ENCODE measurements around the gene CAPN15. TPM values are rescaled to one million over a fixed set of nuclear protein-coding genes. Genes with fewer than 3 reads are reported as not detected.
A peak's percentile ranks its signal among the peaks of the same experiment; 100 is the strongest.
"Not testable (repeated sequence)": the region's sequence is repeated elsewhere in the genome, so short reads cannot be mapped to it uniquely, and the experiment has no call there.

CAPN15 gene
- polyA plus RNA-seq, 3 donors = 3.4 to 42.6 (median 3.9) TPM

DNA sequence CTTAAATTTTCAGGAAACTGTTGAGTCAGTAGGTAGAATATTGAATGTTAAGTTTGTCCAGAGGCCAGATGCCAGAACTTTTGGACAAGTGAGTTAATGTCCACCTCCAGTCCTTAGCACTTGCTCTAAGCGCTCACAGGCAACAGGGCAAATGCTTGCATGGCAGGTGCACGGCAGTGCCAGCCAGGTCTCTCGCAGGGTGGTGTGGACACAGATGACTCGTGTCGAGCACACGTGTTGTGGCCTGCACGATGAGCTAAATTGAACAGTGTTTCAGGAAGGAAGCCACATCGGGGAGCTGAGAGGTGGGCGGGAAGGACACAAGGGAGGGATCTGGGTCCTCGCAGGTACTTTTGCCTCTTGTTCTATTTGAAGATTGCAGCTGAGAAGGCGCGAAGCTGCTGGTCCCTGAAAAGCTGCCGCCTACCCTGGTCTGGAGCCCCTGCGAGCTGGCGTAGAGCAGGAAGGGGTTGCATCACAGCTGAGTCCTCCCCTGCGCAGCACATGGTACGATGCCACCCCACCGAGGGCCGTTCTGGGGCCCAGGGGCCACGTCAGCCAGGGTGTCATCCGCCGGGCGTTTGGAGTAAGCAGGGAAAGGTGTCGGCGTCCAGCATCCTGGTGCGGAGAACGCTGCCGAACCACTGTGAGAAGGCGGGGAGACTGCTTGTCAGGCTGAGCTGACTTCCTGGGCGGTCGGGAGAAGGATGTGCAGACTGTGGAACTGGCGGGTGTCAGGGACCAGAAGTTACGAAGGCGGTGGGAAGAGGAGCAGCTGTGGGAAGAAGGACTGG lies 68.6 kb downstream of the CAPN15 start:
- H3K9ac ChIP-seq (ENCODE audit: insufficient read depth, low read length, poor library complexity, severe bottlenecking) = no peak overlapping the region
- H3K4me1 Mint-ChIP-seq = peaks cover 56% of the 10 kb centered on the region
- H3K79me2 ChIP-seq (ENCODE audit: insufficient read depth, low read length) = peaks cover 92% of the 10 kb centered on the region
- H3K27me3 ChIP-seq (ENCODE audit: control insufficient read depth in 2 of 2, insufficient read depth in 2 of 2, low read length in 2 of 2) = no peaks in the 10 kb centered on the region
- TF ChIP-seq, protein P1, sequence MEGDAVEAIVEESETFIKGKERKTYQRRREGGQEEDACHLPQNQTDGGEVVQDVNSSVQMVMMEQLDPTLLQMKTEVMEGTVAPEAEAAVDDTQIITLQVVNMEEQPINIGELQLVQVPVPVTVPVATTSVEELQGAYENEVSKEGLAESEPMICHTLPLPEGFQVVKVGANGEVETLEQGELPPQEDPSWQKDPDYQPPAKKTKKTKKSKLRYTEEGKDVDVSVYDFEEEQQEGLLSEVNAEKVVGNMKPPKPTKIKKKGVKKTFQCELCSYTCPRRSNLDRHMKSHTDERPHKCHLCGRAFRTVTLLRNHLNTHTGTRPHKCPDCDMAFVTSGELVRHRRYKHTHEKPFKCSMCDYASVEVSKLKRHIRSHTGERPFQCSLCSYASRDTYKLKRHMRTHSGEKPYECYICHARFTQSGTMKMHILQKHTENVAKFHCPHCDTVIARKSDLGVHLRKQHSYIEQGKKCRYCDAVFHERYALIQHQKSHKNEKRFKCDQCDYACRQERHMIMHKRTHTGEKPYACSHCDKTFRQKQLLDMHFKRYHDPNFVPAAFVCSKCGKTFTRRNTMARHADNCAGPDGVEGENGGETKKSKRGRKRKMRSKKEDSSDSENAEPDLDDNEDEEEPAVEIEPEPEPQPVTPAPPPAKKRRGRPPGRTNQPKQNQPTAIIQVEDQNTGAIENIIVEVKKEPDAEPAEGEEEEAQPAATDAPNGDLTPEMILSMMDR (IDR thresholded peaks at IDR 0.05) = no peak
- H3K4me3 Mint-ChIP-seq = peak overlapping the region; percentile 28 to 59
- no peaks in the 10 kb centered on the region for H3K9me3 ChIP-seq (replicated peaks in 1 of 2; ENCODE audit: control insufficient read depth in 1 of 2, insufficient read depth in 1 of 2, low read length in 2 of 2)
- peaks cover 27 to 44% of the 10 kb centered on the region in 2 donors for H3K36me3 Mint-ChIP-seq
- peak overlapping the region in 5 of 7 donors; percentile 3 to 88 (median 69) for H3K27ac Mint-ChIP-seq
- peaks cover 10 to 28% of the 10 kb centered on the region in 2 donors for H3K36me3 ChIP-seq (replicated peaks in 1 of 2; ENCODE audit: control insufficient read depth in 1 of 2, insufficient read depth in 2 of 2, low read length in 2 of 2)
- peak overlapping the region; percentile 17 for H3K4me2 ChIP-seq (replicated peaks; ENCODE audit: extremely low read depth, low read length, poor library complexity, severe bottlenecking)
- H2AFZ ChIP-seq (ENCODE audit: insufficient read depth, low read depth, low read length, poor library complexity, severe bottlenecking) = no peak overlapping the region
- peak overlapping the region in 1 of 3 experiments; percentile 0 for H3K4me3 ChIP-seq (replicated peaks in 1 of 3; ENCODE audit: low read depth in 2 of 3, low read length in 3 of 3)
- H3K27ac ChIP-seq (ENCODE audit: low read depth in 1 of 2, low read length in 2 of 2) = peak overlapping the region; percentile 21 to 28
- peaks cover 0 to 2% (median 1%) of the 10 kb centered on the region in 3 donors for H3K27me3 Mint-ChIP-seq (ENCODE audit: low read depth in 3 of 3)
- peaks cover 0 to 2% (median 0%) of the 10 kb centered on the region in 7 donors for H3K9me3 Mint-ChIP-seq
- WGBS (ENCODE audit: insufficient coverage) = 45% methylated on average over 32 of the region's 34 CpGs
- peaks cover 53 to 58% of the 10 kb centered on the region in 2 donors for H3K4me1 ChIP-seq (ENCODE audit: control insufficient read depth in 1 of 2, insufficient read depth in 2 of 2, low read length in 2 of 2)
- DNase-seq = peak in 2 of 3 donors; percentile 9 to 34
- H4K20me1 ChIP-seq (ENCODE audit: insufficient read depth, low read length) = peaks cover 74% of the 10 kb centered on the region
- intact Hi-C loops (cut with micrococcal nuclease) = no loop called here

DNA sequence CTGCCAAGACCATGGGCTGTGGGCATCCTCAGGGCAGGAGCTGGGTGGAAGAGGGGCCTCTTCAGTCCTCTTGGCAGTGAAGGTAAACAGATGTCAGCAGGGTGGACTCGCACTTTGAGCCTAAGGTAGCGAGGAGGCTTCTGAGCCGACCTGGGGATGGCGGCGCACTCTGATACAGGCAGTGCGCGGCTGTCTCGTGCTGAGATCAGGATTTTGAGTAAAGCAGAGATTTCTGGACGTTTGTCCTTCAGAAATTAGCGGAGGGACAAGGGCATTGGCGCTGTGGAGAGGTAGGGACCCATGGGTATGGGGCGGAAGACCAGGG lies 69.2 kb downstream of the CAPN15 start:
- Histone ChIP-seq H3K4me3 (replicated peaks in 1 of 3; ENCODE audit: low read depth in 2 of 3, low read length in 3 of 3) (no peak overlapping the region), H3K4me2 (replicated peaks; ENCODE audit: extremely low read depth, low read length, poor library complexity, severe bottlenecking) (peak overlapping the region; percentile 17), H4K20me1 (ENCODE audit: insufficient read depth, low read length) (peaks cover 80% of the 10 kb centered on the region), H3K36me3 (replicated peaks in 1 of 2; ENCODE audit: control insufficient read depth in 1 of 2, insufficient read depth in 2 of 2, low read length in 2 of 2) (peaks cover 10 to 32% of the 10 kb centered on the region in 2 donors), H3K27ac (ENCODE audit: low read depth in 1 of 2, low read length in 2 of 2) (peak overlapping the region; percentile 20 to 21), H3K9ac (ENCODE audit: insufficient read depth, low read length, poor library complexity, severe bottlenecking) (no peak overlapping the region), H3K79me2 (ENCODE audit: insufficient read depth, low read length) (peaks cover 92% of the 10 kb centered on the region), H3K27me3 (ENCODE audit: control insufficient read depth in 2 of 2, insufficient read depth in 2 of 2, low read length in 2 of 2) (no peaks in the 10 kb centered on the region), H3K9me3 (replicated peaks in 1 of 2; ENCODE audit: control insufficient read depth in 1 of 2, insufficient read depth in 1 of 2, low read length in 2 of 2) (no peaks in the 10 kb centered on the region), H2AFZ (ENCODE audit: insufficient read depth, low read depth, low read length, poor library complexity, severe bottlenecking) (no peak overlapping the region), H3K4me1 (ENCODE audit: control insufficient read depth in 1 of 2, insufficient read depth in 2 of 2, low read length in 2 of 2) (peaks cover 47 to 53% of the 10 kb centered on the region in 2 donors)
- Mint-ChIP-seq H3K4me3 (no peak overlapping the region), H3K27ac (peak overlapping the region in 6 of 7 donors; percentile 3 to 88 (median 66)), H3K4me1 (peaks cover 50% of the 10 kb centered on the region), H3K27me3 (ENCODE audit: low read depth in 3 of 3) (peaks cover 0 to 2% (median 1%) of the 10 kb centered on the region in 3 donors), H3K36me3 (peaks cover 27 to 49% of the 10 kb centered on the region in 2 donors), H3K9me3 (peaks cover 0 to 2% (median 0%) of the 10 kb centered on the region in 7 donors)
- TF ChIP-seq, protein P1 (IDR thresholded peaks at IDR 0.05) = no peak
- intact Hi-C loops (cut with micrococcal nuclease) = no loop called here
- whole genome bisulfite sequencing (ENCODE audit: insufficient coverage) = 98% methylated on average over 10 of the region's 12 CpGs
- DNase-seq = no peak

DNA sequence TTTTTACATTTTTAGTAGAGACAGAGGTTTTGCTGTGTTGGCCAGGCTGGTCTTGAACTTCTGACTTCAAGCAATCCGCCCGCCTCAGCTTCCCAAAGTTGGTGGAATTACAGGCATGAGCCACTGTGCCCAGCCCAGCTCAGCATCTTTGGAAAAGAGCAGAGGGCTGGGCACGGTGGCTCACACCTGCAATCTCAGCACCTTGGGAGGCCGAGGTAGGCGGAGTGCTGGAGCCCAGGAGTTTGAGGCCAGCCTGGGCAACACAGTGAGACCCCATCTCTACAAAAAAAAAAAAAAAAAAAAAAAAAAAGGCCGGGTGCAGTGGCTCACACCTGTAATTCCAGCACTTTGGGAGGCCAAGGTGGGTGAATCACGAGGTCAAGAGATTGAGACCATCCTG lies 70.1 kb downstream of the CAPN15 start:
- H3K27ac ChIP-seq (ENCODE audit: low read depth in 1 of 2, low read length in 2 of 2); H3K9me3 ChIP-seq (replicated peaks in 1 of 2; ENCODE audit: control insufficient read depth in 1 of 2, insufficient read depth in 1 of 2, low read length in 2 of 2); H3K4me3 Mint-ChIP-seq; H3K27me3 Mint-ChIP-seq (ENCODE audit: low read depth in 3 of 3); H3K4me2 ChIP-seq (replicated peaks; ENCODE audit: extremely low read depth, low read length, poor library complexity, severe bottlenecking); H3K9ac ChIP-seq (ENCODE audit: insufficient read depth, low read length, poor library complexity, severe bottlenecking); intact Hi-C loops (cut with micrococcal nuclease); H3K4me3 ChIP-seq (replicated peaks in 1 of 3; ENCODE audit: low read depth in 2 of 3, low read length in 3 of 3); H3K27me3 ChIP-seq (ENCODE audit: control insufficient read depth in 2 of 2, insufficient read depth in 2 of 2, low read length in 2 of 2); DNase-seq; H2AFZ ChIP-seq (ENCODE audit: insufficient read depth, low read depth, low read length, poor library complexity, severe bottlenecking); H3K9me3 Mint-ChIP-seq: not testable (repeated sequence)
- peaks cover 40% of the 10 kb centered on the region for H3K4me1 Mint-ChIP-seq
- Histone ChIP-seq H4K20me1 (ENCODE audit: insufficient read depth, low read length) (peaks cover 89% of the 10 kb centered on the region), H3K79me2 (ENCODE audit: insufficient read depth, low read length) (peaks cover 92% of the 10 kb centered on the region), H3K4me1 (ENCODE audit: control insufficient read depth in 1 of 2, insufficient read depth in 2 of 2, low read length in 2 of 2) (peaks cover 38 to 43% of the 10 kb centered on the region in 2 donors), H3K36me3 (replicated peaks in 1 of 2; ENCODE audit: control insufficient read depth in 1 of 2, insufficient read depth in 2 of 2, low read length in 2 of 2) (peaks cover 10 to 32% of the 10 kb centered on the region in 2 donors)
- peak overlapping the region in 1 of 7 donors; percentile 37 for H3K27ac Mint-ChIP-seq
- H3K36me3 Mint-ChIP-seq = peaks cover 27 to 51% of the 10 kb centered on the region in 2 donors
- WGBS (ENCODE audit: insufficient coverage) = 100% methylated on average over 4 of the region's 7 CpGs

Measured in CD14-positive monocyte (primary cell).